ENCODE data around the gene NUDT16. TPM values are rescaled to one million over a fixed set of nuclear protein-coding genes. Genes with fewer than 3 reads are reported as not detected.

The NUDT16 gene
- polyA plus RNA-seq, 1 donor (not counting 4 experiments of a cell fraction or from before 2014, with no cell fraction given), result 6.9 TPM

DNA sequence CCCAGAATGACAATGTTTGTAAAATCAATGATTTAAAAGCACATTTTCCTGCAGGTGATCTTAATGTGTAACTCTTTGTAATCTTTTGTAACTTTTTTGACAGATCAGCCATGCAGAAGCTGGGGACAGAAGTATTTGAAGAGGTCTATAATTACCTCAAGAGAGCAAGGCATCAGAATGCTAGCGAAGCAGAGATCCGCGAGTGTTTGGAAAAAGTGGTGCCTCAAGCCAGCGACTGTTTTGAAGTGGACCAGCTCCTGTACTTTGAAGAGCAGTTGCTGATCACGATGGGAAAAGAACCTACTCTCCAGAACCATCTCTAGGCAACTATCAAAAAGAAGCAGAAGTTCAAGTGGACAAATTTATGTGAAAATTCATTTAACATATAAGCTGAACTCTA, 32.1 kb upstream of the NUDT16 start:
- Histone ChIP-seq H3K27me3 (ENCODE audit: control insufficient read depth, extremely low read depth, insufficient read depth, low read length) (no peaks in the 10 kb centered on the region), H3K4me3 (ENCODE audit: control insufficient read depth in 2 of 3, extremely low read depth in 1 of 3, insufficient read depth in 2 of 3, low read depth in 1 of 3, low read length in 3 of 3) (no peak overlapping the region), H4K20me1 (ENCODE audit: control insufficient read depth, extremely low read depth, insufficient read depth, low read length) (no peaks in the 10 kb centered on the region), H3K4me1 (ENCODE audit: control insufficient read depth, extremely low read depth, insufficient read depth, low read length) (peaks cover 18% of the 10 kb centered on the region), H2AFZ (ENCODE audit: control insufficient read depth, low read length) (no peak overlapping the region), H3K79me2 (ENCODE audit: control insufficient read depth, insufficient read depth, low read length) (no peaks in the 10 kb centered on the region), H3K9me1 (ENCODE audit: control insufficient read depth, extremely low read depth, insufficient read depth, low read length) (no peaks in the 10 kb centered on the region), H3K4me2 (ENCODE audit: control insufficient read depth, extremely low read depth, insufficient read depth, low read depth, low read length) (peak overlapping the region; percentile 0), H3K27ac (ENCODE audit: control insufficient read depth, insufficient read depth, low read length) (no peak overlapping the region), H3K36me3 (ENCODE audit: control insufficient read depth in 2 of 2, extremely low read depth in 1 of 2, insufficient read depth in 2 of 2, low read length in 2 of 2) (no peaks in the 10 kb centered on the region), H3K9ac (ENCODE audit: control insufficient read depth, extremely low read depth, insufficient read depth, low read length) (no peak overlapping the region), H3K9me3 (ENCODE audit: control insufficient read depth, low read depth, low read length) (no peaks in the 10 kb centered on the region)
- no peak for TF ChIP-seq EZH2 (IDR thresholded peaks at IDR 0.05; ENCODE audit: low read length)
- TF ChIP-seq, protein P1, sequence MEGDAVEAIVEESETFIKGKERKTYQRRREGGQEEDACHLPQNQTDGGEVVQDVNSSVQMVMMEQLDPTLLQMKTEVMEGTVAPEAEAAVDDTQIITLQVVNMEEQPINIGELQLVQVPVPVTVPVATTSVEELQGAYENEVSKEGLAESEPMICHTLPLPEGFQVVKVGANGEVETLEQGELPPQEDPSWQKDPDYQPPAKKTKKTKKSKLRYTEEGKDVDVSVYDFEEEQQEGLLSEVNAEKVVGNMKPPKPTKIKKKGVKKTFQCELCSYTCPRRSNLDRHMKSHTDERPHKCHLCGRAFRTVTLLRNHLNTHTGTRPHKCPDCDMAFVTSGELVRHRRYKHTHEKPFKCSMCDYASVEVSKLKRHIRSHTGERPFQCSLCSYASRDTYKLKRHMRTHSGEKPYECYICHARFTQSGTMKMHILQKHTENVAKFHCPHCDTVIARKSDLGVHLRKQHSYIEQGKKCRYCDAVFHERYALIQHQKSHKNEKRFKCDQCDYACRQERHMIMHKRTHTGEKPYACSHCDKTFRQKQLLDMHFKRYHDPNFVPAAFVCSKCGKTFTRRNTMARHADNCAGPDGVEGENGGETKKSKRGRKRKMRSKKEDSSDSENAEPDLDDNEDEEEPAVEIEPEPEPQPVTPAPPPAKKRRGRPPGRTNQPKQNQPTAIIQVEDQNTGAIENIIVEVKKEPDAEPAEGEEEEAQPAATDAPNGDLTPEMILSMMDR (optimal IDR thresholded peaks at IDR 0.05 in 1 of 3, IDR thresholded peaks at IDR 0.05 in 1 of 3, conservative IDR thresholded peaks at IDR 0.05 in 1 of 3; ENCODE audit: extremely low read depth in 1 of 3, insufficient read depth in 2 of 3, low read length in 3 of 3), result no peak
- no peak for FAIRE-seq
- no peak for DNase-seq (ENCODE audit: low read depth, low spot score)
- dilution Hi-C loops (cut with MboI; ENCODE audit: extremely low pct_ligation_motif_present, low sequenced_read_pairs), result no loop called here

DNA sequence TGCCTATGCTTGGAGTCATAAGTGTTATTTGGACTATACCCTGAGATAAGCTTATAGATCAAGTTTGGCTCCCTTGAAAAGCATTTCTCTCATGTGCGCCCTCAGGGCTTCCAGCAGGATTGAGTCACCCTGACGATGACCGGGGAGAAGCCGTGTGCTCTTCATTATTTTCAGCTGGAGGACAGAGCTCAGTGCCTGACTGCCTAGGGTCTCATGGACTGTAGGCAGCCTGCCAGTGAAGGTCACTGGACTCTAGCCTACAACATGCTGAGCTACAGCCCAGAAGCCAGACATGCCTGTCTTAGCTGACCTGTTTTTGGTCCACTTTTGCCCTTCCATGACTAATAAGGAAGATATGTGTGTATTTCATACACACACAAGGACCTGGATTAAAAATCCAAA, 31.6 kb upstream of the NUDT16 start:
- no peaks in the 10 kb centered on the region for H3K9me1 ChIP-seq (ENCODE audit: control insufficient read depth, extremely low read depth, insufficient read depth, low read length)
- H3K4me1 ChIP-seq (ENCODE audit: control insufficient read depth, extremely low read depth, insufficient read depth, low read length), result peaks cover 18% of the 10 kb centered on the region
- DNase-seq (ENCODE audit: low read depth, low spot score) (peak; percentile 30), FAIRE-seq (peak; percentile 76)
- H3K27ac ChIP-seq (ENCODE audit: control insufficient read depth, insufficient read depth, low read length), result no peak overlapping the region
- dilution Hi-C loops (cut with MboI; ENCODE audit: extremely low pct_ligation_motif_present, low sequenced_read_pairs), result no loop called here
- no peak overlapping the region for H3K4me3 ChIP-seq (ENCODE audit: control insufficient read depth in 2 of 3, extremely low read depth in 1 of 3, insufficient read depth in 2 of 3, low read depth in 1 of 3, low read length in 3 of 3)
- no peak overlapping the region for H3K9ac ChIP-seq (ENCODE audit: control insufficient read depth, extremely low read depth, insufficient read depth, low read length)
- H3K9me3 ChIP-seq (ENCODE audit: control insufficient read depth, low read depth, low read length), result no peaks in the 10 kb centered on the region
- no peaks in the 10 kb centered on the region for H4K20me1 ChIP-seq (ENCODE audit: control insufficient read depth, extremely low read depth, insufficient read depth, low read length)
- no peaks in the 10 kb centered on the region for H3K79me2 ChIP-seq (ENCODE audit: control insufficient read depth, insufficient read depth, low read length)
- H3K36me3 ChIP-seq (ENCODE audit: control insufficient read depth in 2 of 2, extremely low read depth in 1 of 2, insufficient read depth in 2 of 2, low read length in 2 of 2), result no peaks in the 10 kb centered on the region
- TF ChIP-seq, protein P1 (optimal IDR thresholded peaks at IDR 0.05 in 1 of 3, IDR thresholded peaks at IDR 0.05 in 1 of 3, conservative IDR thresholded peaks at IDR 0.05 in 1 of 3; ENCODE audit: extremely low read depth in 1 of 3, insufficient read depth in 2 of 3, low read length in 3 of 3), result no peak
- TF ChIP-seq EZH2 (IDR thresholded peaks at IDR 0.05; ENCODE audit: low read length), result no peak
- peak overlapping the region; percentile 34 for H3K4me2 ChIP-seq (ENCODE audit: control insufficient read depth, extremely low read depth, insufficient read depth, low read depth, low read length)
- no peaks in the 10 kb centered on the region for H3K27me3 ChIP-seq (ENCODE audit: control insufficient read depth, extremely low read depth, insufficient read depth, low read length)
- no peak overlapping the region for H2AFZ ChIP-seq (ENCODE audit: control insufficient read depth, low read length)
